ENCODE measurements around the gene HYAL4.
"Not testable (repeated sequence)": the region's sequence is repeated elsewhere in the genome, so short reads cannot be mapped to it uniquely, and the experiment has no call there.

Gene HYAL4

GRCh38 chr7:123847868-123848267 is 2.9 kb downstream of the HYAL4 start:
- no peak for DNase-seq

GRCh38 chr7:123849855-123850254 is 4.9 kb downstream of the HYAL4 start:
- DNase-seq: no peak

- not testable (repeated sequence) for DNase-seq
These were observed 6.4 kb downstream of the HYAL4 start for GRCh38 chr7:123851404-123851803.

GRCh38 chr7:123854291-123854690 is 9.3 kb downstream of the HYAL4 start:
- not testable (repeated sequence) for DNase-seq

GRCh38 chr7:123856428-123856827 is 11.5 kb downstream of the HYAL4 start:
- DNase-seq: not testable (repeated sequence)

- DNase-seq: no peak
These were observed 15.9 kb downstream of the HYAL4 start for GRCh38 chr7:123860848-123861247.

GRCh38 chr7:123862775-123863174 is 17.8 kb downstream of the HYAL4 start:
- no peak for DNase-seq

- no peak for DNase-seq
These were observed 18.5 kb downstream of the HYAL4 start for GRCh38 chr7:123863461-123863860.

- DNase-seq: no peak
These were observed 19.0 kb downstream of the HYAL4 start for GRCh38 chr7:123864012-123864411.

GRCh38 chr7:123864436-123864835 is 19.5 kb downstream of the HYAL4 start:
- DNase-seq: peak; percentile 40

GRCh38 chr7:123864966-123865365 is 20.0 kb downstream of the HYAL4 start:
- DNase-seq: no peak

- DNase-seq: peak; percentile 58
These were observed 20.6 kb downstream of the HYAL4 start for GRCh38 chr7:123865517-123866117.

GRCh38 chr7:123867225-123867624 is 22.3 kb downstream of the HYAL4 start:
- no peak for DNase-seq

GRCh38 chr7:123871998-123872867 is 27.3 kb downstream of the HYAL4 start:
- DNase-seq: peak; percentile 62

GRCh38 chr7:123872908-123873307 is 27.9 kb downstream of the HYAL4 start:
- DNase-seq: no peak

- no peak for DNase-seq
These were observed 31.7 kb downstream of the HYAL4 start for GRCh38 chr7:123876557-123877256.

- no peak for DNase-seq
These were observed 34.7 kb downstream of the HYAL4 start for GRCh38 chr7:123879628-123880027.

GRCh38 chr7:123881300-123881699 is 36.3 kb downstream of the HYAL4 start:
- DNase-seq: no peak

- no peak for DNase-seq
These were observed 38.2 kb downstream of the HYAL4 start for GRCh38 chr7:123883154-123883553.

- no peak for DNase-seq
These were observed 43.2 kb downstream of the HYAL4 start for GRCh38 chr7:123888192-123888591.

- DNase-seq: not testable (repeated sequence)
These were observed 49.8 kb downstream of the HYAL4 start for GRCh38 chr7:123894753-123895152.

- no peak for DNase-seq
These were observed 56.1 kb downstream of the HYAL4 start for GRCh38 chr7:123901101-123901500.

- DNase-seq: no peak
These were observed 60.7 kb downstream of the HYAL4 start for GRCh38 chr7:123905714-123906113.

GRCh38 chr7:123916240-123916724 is 71.3 kb downstream of the HYAL4 start:
- DNase-seq: peak; percentile 13
